Neuronal stem cell (in vitro differentiated cells): ENCODE results near the gene ARMC2.
A peak's percentile ranks its signal among the peaks of the same experiment; 100 is the strongest.

Source experiments
- DNase-seq: peaks from one replicate; pipeline ENCODE4 v3.0.0-alpha.2; 2013; ENCODE audit warnings: low spot score
- H2AFZ ChIP-seq: one replicate; pipeline ENCODE4 v1.6.1; 2013; ENCODE audit warnings: mild to moderate bottlenecking, low read length, inconsistent platforms
- H2AK5ac ChIP-seq: 2 replicates; pipeline ENCODE4 v1.6.1; 2013; ENCODE audit warnings: low read depth, mild to moderate bottlenecking, inconsistent platforms, low read length, moderate library complexity, mixed read lengths
- H2BK120ac ChIP-seq: 2 replicates; pipeline ENCODE4 v1.6.1; 2013; ENCODE audit warnings: low read depth, mild to moderate bottlenecking, inconsistent platforms, low read length, moderate library complexity, mixed read lengths
- H2BK12ac ChIP-seq: one replicate; pipeline ENCODE4 v1.6.1; 2013; ENCODE audit warnings: low read length, inconsistent platforms
- H2BK15ac ChIP-seq: 2 replicates; pipeline ENCODE4 v1.6.1; 2013; ENCODE audit warnings: mild to moderate bottlenecking, low read length, inconsistent platforms, mixed read lengths
- H2BK5ac ChIP-seq: one replicate; pipeline ENCODE4 v1.6.1; 2013; ENCODE audit warnings: inconsistent platforms, mild to moderate bottlenecking, low read length, moderate library complexity
- H3K14ac ChIP-seq: one replicate; pipeline ENCODE4 v1.6.1; 2013; ENCODE audit warnings: low read length, inconsistent platforms
- H3K18ac ChIP-seq: 2 replicates; pipeline ENCODE4 v1.6.1; 2013; ENCODE audit warnings: low read length, inconsistent platforms
- H3K23ac ChIP-seq: 2 replicates; pipeline ENCODE4 v1.6.1; 2013; ENCODE audit warnings: low read depth, mild to moderate bottlenecking, mixed read lengths, low read length, inconsistent platforms; ENCODE audit not compliant: poor library complexity
- H3K27ac ChIP-seq: replicated peaks from 3 replicates; pipeline ENCODE4 v1.5.1; 2013; ENCODE audit warnings: low read length, inconsistent platforms
- H3K27me3 ChIP-seq, 3 experiments: 2 replicates each; pipeline ENCODE4 v1.6.1; 2013; ENCODE audit warnings: low read length in 3 of 3, mild to moderate bottlenecking in 2 of 3, inconsistent platforms in 1 of 3, low read depth in 1 of 3, mixed read lengths in 1 of 3, moderate library complexity in 1 of 3; ENCODE audit not compliant: control insufficient read depth in 3 of 3, insufficient read depth in 3 of 3
- H3K36me3 ChIP-seq, 2 donors: replicated peaks in 1 of 2; 2 replicates each; pipeline ENCODE4 v1.6.1; 2013; ENCODE audit warnings: low read length in 2 of 2; ENCODE audit not compliant: control insufficient read depth in 2 of 2, insufficient read depth in 2 of 2
- H3K4ac ChIP-seq: 2 replicates; pipeline ENCODE4 v1.6.1; 2013; ENCODE audit warnings: inconsistent platforms, mild to moderate bottlenecking, low read length, moderate library complexity
- H3K4me1 ChIP-seq, 2 donors: 1 replicate in 1 of 2; 2 replicates in 1 of 2; pipeline ENCODE4 v1.6.1; 2013; ENCODE audit warnings: low read length in 2 of 2, low read depth in 1 of 2; ENCODE audit not compliant: control insufficient read depth in 2 of 2, insufficient read depth in 1 of 2
- H3K4me2 ChIP-seq: one replicate; pipeline ENCODE4 v1.6.1; 2013; ENCODE audit warnings: mild to moderate bottlenecking, low read length, inconsistent platforms; ENCODE audit not compliant: insufficient read depth, poor library complexity, severe bottlenecking
- H3K4me3 ChIP-seq, 2 donors: 2 replicates each; pipeline ENCODE4 v1.5.1; 2013; ENCODE audit warnings: low read length in 2 of 2, mild to moderate bottlenecking in 2 of 2, inconsistent platforms in 1 of 2, moderate library complexity in 1 of 2
- H3K79me1 ChIP-seq: one replicate; pipeline ENCODE4 v1.6.1; 2013; ENCODE audit warnings: low read depth, mild to moderate bottlenecking, inconsistent platforms, low read length, moderate library complexity
- H3K9ac ChIP-seq: one replicate; pipeline ENCODE4 v1.6.1; 2013; ENCODE audit warnings: mild to moderate bottlenecking, low read depth, low read length, inconsistent platforms; ENCODE audit not compliant: poor library complexity
- H3K9me3 ChIP-seq, 2 donors: replicated peaks in 1 of 2; 2 replicates each; pipeline versions ENCODE3 to v1.6.1; 2013; ENCODE audit warnings: low read length in 2 of 2, mild to moderate bottlenecking in 2 of 2, inconsistent platforms in 1 of 2, low read depth in 1 of 2, mixed read lengths in 1 of 2, moderate library complexity in 1 of 2; ENCODE audit not compliant: control insufficient read depth in 2 of 2, insufficient read depth in 1 of 2
- H4K8ac ChIP-seq: one replicate; pipeline ENCODE4 v1.6.1; 2013; ENCODE audit warnings: low read depth, mild to moderate bottlenecking, inconsistent platforms, low read length, moderate library complexity
- H4K91ac ChIP-seq: one replicate; pipeline ENCODE4 v1.6.1; 2013; ENCODE audit warnings: low read length, low read depth, mild to moderate bottlenecking, inconsistent platforms; ENCODE audit not compliant: poor library complexity
- WGBS, 2 donors: extraction: QIAGEN DNeasy Blood & Tissue Kit; methylation state at CpG; one replicate each; pipeline ENCODE4 v1.1.7; 2013; ENCODE audit warnings: missing lambda C conversion rate in 2 of 2, mixed read lengths in 1 of 2; ENCODE audit not compliant: insufficient read length in 2 of 2, insufficient replicate concordance in 1 of 2; ENCODE audit errors: extremely low coverage in 2 of 2; 5-methylcytosine and 5-hydroxymethylcytosine counted together

The ARMC2 gene

DNA sequence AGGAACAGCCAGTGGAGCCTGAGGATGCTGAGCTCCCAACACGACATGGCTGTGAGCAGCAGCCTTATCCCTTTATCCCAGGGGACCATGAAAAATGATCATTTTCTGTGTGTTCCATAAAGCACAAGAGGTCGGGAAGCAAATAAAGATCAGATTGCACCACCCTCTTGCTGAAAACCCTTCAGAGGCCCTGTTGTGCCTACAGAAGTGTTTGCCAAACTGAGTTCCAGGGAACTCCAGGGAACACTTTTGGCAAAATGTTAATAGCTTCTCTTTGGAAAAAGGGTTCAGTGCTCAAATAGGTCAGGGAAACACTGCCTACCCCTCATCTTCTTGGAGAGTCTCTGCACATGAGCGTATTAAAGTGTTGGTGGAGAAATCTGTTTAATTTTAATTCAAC, 24.4 kb downstream of the ARMC2 start:
- peaks cover 0 to 2% of the 10 kb centered on the region in 2 donors for H3K36me3 ChIP-seq
- no peak overlapping the region for H2BK120ac ChIP-seq
- H3K4me1 ChIP-seq, result peaks cover 3 to 18% of the 10 kb centered on the region in 2 donors
- H2BK15ac ChIP-seq, result no peak overlapping the region
- H2BK5ac ChIP-seq, result no peak overlapping the region
- H3K9me3 ChIP-seq, result no peaks in the 10 kb centered on the region
- H3K79me1 ChIP-seq, result no peaks in the 10 kb centered on the region
- H3K14ac ChIP-seq, result no peak overlapping the region
- no peak overlapping the region for H4K8ac ChIP-seq
- H3K18ac ChIP-seq, result peak overlapping the region; percentile 73
- H3K4me2 ChIP-seq, result no peak overlapping the region
- peak overlapping the region; percentile 28 for H2BK12ac ChIP-seq
- no peak overlapping the region for H3K9ac ChIP-seq
- no peak overlapping the region for H4K91ac ChIP-seq
- no peak overlapping the region for H3K4me3 ChIP-seq
- no CpG with 5 or more reads among the region's 3 CpGs for WGBS, 2 donors
- peak overlapping the region; percentile 61 for H2AK5ac ChIP-seq
- no peak overlapping the region for H3K23ac ChIP-seq
- no peak overlapping the region for H2AFZ ChIP-seq
- H3K27ac ChIP-seq, result peak overlapping the region; percentile 6
- peak overlapping the region; percentile 90 for H3K4ac ChIP-seq
- DNase-seq, result no peak
- H3K27me3 ChIP-seq, result no peaks in the 10 kb centered on the region

DNA sequence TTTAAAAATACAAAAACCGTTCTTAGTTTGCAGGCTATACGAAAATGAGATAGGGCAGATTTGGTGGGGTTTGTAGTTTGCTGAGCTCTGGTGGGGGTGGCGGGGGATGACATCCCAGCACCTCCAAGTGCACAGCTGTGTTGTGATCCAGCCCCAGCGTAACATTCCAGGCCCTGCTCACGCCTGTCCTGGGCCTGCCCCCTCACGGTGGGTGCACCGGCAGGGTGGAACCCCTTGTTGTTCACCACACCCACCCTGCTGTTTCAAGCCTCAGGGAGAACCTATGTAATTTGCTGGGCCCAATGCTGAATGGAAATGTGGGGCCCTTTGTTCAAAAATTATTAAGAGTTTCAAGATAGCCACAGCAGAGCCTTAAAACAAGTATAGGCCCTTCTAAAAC, 25.0 kb downstream of the ARMC2 start:
- no CpG with 5 or more reads among the region's 7 CpGs for WGBS, 2 donors

DNA sequence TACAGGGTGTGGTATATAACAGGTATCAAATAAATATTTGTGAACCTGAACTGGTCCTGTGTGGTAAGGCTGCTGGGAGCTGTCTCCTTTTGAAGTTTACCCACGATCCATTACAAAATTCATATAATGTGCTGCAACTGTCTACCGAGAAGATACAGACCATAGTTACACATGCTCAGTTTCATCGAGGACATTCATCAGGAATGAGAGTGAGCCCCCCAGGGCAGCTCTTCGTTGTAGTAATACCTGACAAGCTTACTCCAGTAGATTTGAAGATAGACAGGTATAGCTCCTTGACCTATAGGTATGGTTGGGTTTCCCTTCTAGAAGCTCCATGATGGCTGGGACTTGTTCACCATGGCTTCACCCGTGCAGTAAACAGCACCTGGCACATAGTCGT, 25.7 kb downstream of the ARMC2 start:
- Histone ChIP-seq H3K4me1 (peaks cover 3 to 18% of the 10 kb centered on the region in 2 donors), H3K27ac (no peak overlapping the region), H3K36me3 (peaks cover 3 to 5% of the 10 kb centered on the region in 2 donors)

More for the DNA sequence above, 25.0 kb downstream of the ARMC2 start:
- Histone ChIP-seq H3K9ac (no peak overlapping the region), H3K18ac (no peak overlapping the region), H3K79me1 (no peaks in the 10 kb centered on the region), H3K14ac (no peak overlapping the region), H3K4me3 (no peak overlapping the region), H2BK12ac (no peak overlapping the region), H3K23ac (no peak overlapping the region), H2BK5ac (no peak overlapping the region), H2BK15ac (no peak overlapping the region), H4K8ac (no peak overlapping the region), H3K4me1 (peaks cover 3 to 18% of the 10 kb centered on the region in 2 donors), H3K9me3 (no peaks in the 10 kb centered on the region), H3K36me3 (peaks cover 0 to 2% of the 10 kb centered on the region in 2 donors), H3K27me3 (no peaks in the 10 kb centered on the region), H3K4ac (no peak overlapping the region), H4K91ac (no peak overlapping the region), H2AK5ac (no peak overlapping the region), H3K4me2 (no peak overlapping the region), H2BK120ac (no peak overlapping the region), H2AFZ (no peak overlapping the region), H3K27ac (no peak overlapping the region)
- no peak for DNase-seq

DNA sequence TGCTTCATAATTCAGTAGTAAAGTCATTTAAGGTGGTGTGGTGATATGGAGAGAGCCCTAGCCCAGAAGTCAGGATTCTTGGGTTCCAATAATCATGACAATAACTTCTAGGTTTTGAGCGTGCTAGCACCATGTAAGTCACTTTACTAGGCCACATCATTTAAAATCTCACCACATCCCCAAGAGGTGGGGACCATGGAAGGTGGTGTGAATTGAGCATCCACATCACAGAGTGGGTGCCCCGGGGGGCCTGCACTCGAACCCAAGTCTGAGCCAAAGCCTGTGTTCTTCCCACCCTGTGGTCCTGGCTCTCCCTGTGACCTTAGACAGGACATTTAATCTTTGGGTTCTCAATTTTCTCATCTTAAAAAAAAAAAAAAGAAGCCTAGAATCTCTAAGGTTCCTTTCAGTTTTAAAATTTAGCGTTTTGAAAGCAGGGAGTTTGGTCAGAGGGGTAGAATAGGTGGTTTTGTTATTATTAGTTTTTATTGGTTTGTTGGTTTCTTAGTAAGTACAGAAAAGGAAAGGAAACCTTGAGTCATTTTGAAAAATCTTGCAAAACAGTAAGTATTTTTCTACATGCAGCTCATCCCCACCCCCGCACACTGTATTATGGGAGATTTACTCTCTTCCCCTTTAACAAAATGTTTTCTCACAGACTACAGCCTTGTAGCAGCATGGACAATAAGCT, 26.4 kb downstream of the ARMC2 start:
- Histone ChIP-seq H3K79me1 (no peaks in the 10 kb centered on the region), H3K27ac (no peak overlapping the region), H3K4me1 (peaks cover 3 to 18% of the 10 kb centered on the region in 2 donors), H3K27me3 (peaks cover 0 to 2% (median 0%) of the 10 kb centered on the region in 3 experiments), H2BK15ac (no peak overlapping the region), H3K36me3 (peaks cover 5% of the 10 kb centered on the region in 2 donors), H3K23ac (no peak overlapping the region), H3K4me3 (no peak overlapping the region), H4K8ac (no peak overlapping the region), H3K9me3 (no peaks in the 10 kb centered on the region), H2AFZ (no peak overlapping the region), H3K9ac (no peak overlapping the region), H4K91ac (no peak overlapping the region), H2AK5ac (no peak overlapping the region), H2BK12ac (no peak overlapping the region), H2BK5ac (no peak overlapping the region), H3K4ac (no peak overlapping the region), H3K4me2 (no peak overlapping the region), H3K14ac (no peak overlapping the region), H3K18ac (no peak overlapping the region), H2BK120ac (no peak overlapping the region)
- DNase-seq, result no peak
- WGBS, 2 donors, result 100% methylated on average over 1 of the region's 5 CpGs; no CpG with 5 or more reads in 1 of the 2 donors

More for the DNA sequence above, 25.7 kb downstream of the ARMC2 start:
- no peak overlapping the region for H4K91ac ChIP-seq
- no peaks in the 10 kb centered on the region for H3K9me3 ChIP-seq
- no peak overlapping the region for H3K9ac ChIP-seq
- H3K23ac ChIP-seq, result no peak overlapping the region
- no peak overlapping the region for H3K4me2 ChIP-seq
- no peak overlapping the region for H3K14ac ChIP-seq
- H2BK12ac ChIP-seq, result no peak overlapping the region
- H3K4me3 ChIP-seq, result no peak overlapping the region
- no peak for DNase-seq
- H3K4ac ChIP-seq, result no peak overlapping the region
- H2BK120ac ChIP-seq, result no peak overlapping the region
- H2BK15ac ChIP-seq, result no peak overlapping the region
- no peaks in the 10 kb centered on the region for H3K27me3 ChIP-seq
- WGBS, 2 donors, result no CpG with 5 or more reads among the region's 6 CpGs
- H2BK5ac ChIP-seq, result no peak overlapping the region
- H2AK5ac ChIP-seq, result no peak overlapping the region
- no peak overlapping the region for H2AFZ ChIP-seq
- H4K8ac ChIP-seq, result no peak overlapping the region
- H3K18ac ChIP-seq, result no peak overlapping the region
- no peaks in the 10 kb centered on the region for H3K79me1 ChIP-seq
